GM21390 (cell line): Measurements from ENCODE around the gene DCAF6.
"Not testable (repeated sequence)": the region's sequence is repeated elsewhere in the genome, so short reads cannot be mapped to it uniquely, and the experiment has no call there.

Source experiments
- ATAC-seq: cut with Tn5 transposase; IDR thresholded peaks from one replicate; pipeline ENCODE4 v1.9.1; 2021; ENCODE audit not compliant: unreplicated experiment

The DCAF6 gene

GRCh38 chr1:167924102-167924501, 12.4 kb upstream of the DCAF6 start:
- ATAC-seq, result no peak

- ATAC-seq, result no peak
These were observed 11.8 kb upstream of the DCAF6 start for GRCh38 chr1:167924543-167925231.

- ATAC-seq, result no peak
These were observed 9.9 kb upstream of the DCAF6 start for GRCh38 chr1:167926486-167926997.

- ATAC-seq, result no peak
These were observed 9.3 kb upstream of the DCAF6 start for GRCh38 chr1:167927046-167927754.

GRCh38 chr1:167928457-167928852, 8.0 kb upstream of the DCAF6 start:
- no peak for ATAC-seq

GRCh38 chr1:167928919-167929318, 7.6 kb upstream of the DCAF6 start:
- not testable (repeated sequence) for ATAC-seq

- ATAC-seq, result no peak
These were observed 6.8 kb upstream of the DCAF6 start for GRCh38 chr1:167929725-167930124.

- no peak for ATAC-seq
These were observed 2.7 kb upstream of the DCAF6 start for GRCh38 chr1:167933788-167934187.

GRCh38 chr1:167934426-167935215, 1.9 kb upstream of the DCAF6 start:
- no peak for ATAC-seq

- ATAC-seq, result peak; percentile 5
These were observed 1.0 kb upstream of the DCAF6 start for GRCh38 chr1:167935216-167936067.

GRCh38 chr1:167936930-167937708, 636 bp downstream of the DCAF6 start, which contains the start of gene MPC2:
Gene MPC2, minus strand, starts transcription at chr1:167937072. Its CDS starts 1,231 bp downstream, at chr1:167935841.
- peak; percentile 7 for ATAC-seq

GRCh38 chr1:167937709-167938010, 1.2 kb downstream of the DCAF6 start:
- ATAC-seq, result no peak

GRCh38 chr1:167938080-167938636, 1.7 kb downstream of the DCAF6 start:
- no peak for ATAC-seq

GRCh38 chr1:167940264-167940663, 3.8 kb downstream of the DCAF6 start:
- no peak for ATAC-seq

GRCh38 chr1:167943541-167943940, 7.1 kb downstream of the DCAF6 start:
- ATAC-seq, result no peak

- no peak for ATAC-seq
These were observed 11.2 kb downstream of the DCAF6 start for GRCh38 chr1:167947733-167948132.

- ATAC-seq, result no peak
These were observed 13.3 kb downstream of the DCAF6 start for GRCh38 chr1:167949785-167950184.

- no peak for ATAC-seq
These were observed 14.1 kb downstream of the DCAF6 start for GRCh38 chr1:167950569-167950968.

- no peak for ATAC-seq
These were observed 19.4 kb downstream of the DCAF6 start for GRCh38 chr1:167955915-167956314.

- no peak for ATAC-seq
These were observed 21.2 kb downstream of the DCAF6 start for GRCh38 chr1:167957710-167958109.
